BJ (cell line): ENCODE measurements around the gene ZNF862. TPM values are rescaled to one million over a fixed set of nuclear protein-coding genes. Genes with fewer than 3 reads are reported as not detected.

Source experiments
- CTCF ChIA-PET: fragments of 350-600 bp; formaldehyde crosslinking; extraction: SDS; loops from one replicate; lab custom pipeline; 2021; ENCODE audit warnings: antibody characterized with exemption, inconsistent platforms; lab: Yijun Ruan, JAX
- POLR2A ChIA-PET: fragments of 300-600 bp; sonication (Branson Sonifier 250); formaldehyde crosslinking; extraction: SDS; loops from one replicate; lab custom pipeline; 2021; ENCODE audit warnings: antibody characterized with exemption; lab: Charles Lee
- DNase-seq: peaks from one replicate; pipeline ENCODE4 v3.0.0-alpha.2; 2011; ENCODE audit warnings: low read depth
- H3K27me3 ChIP-seq: 2 replicates; pipeline ENCODE4 v1.6.0; 2011; ENCODE audit warnings: low read length; ENCODE audit not compliant: control insufficient read depth, insufficient read depth
- H3K36me3 ChIP-seq: 2 replicates; pipeline ENCODE4 v1.5.1; 2011; ENCODE audit warnings: low read length; ENCODE audit not compliant: control insufficient read depth, insufficient read depth
- H3K4me3 ChIP-seq: 2 replicates; pipeline ENCODE4 v1.5.1; 2011; ENCODE audit warnings: low read depth, mild to moderate bottlenecking, control low read depth, low read length
- polyA plus RNA-seq: library from polyadenylated mRNA; depleted of rRNA; stranded (reverse); fragments of >200 nt; gene quantifications from 2 replicates; pipeline ENCODE4 v1.2.3, GENCODE V29; 2011
- TF ChIP-seq, protein P1 (sequence below): IDR thresholded peaks from 2 replicates; pipeline ENCODE4 v1.5.1; 2011; ENCODE audit warnings: low read depth, mild to moderate bottlenecking, control low read depth, inconsistent platforms, low read length, moderate library complexity; ENCODE audit not compliant: insufficient read depth

The ZNF862 gene
- polyA plus RNA-seq, 1 experiment = 20.4 TPM

DNA sequence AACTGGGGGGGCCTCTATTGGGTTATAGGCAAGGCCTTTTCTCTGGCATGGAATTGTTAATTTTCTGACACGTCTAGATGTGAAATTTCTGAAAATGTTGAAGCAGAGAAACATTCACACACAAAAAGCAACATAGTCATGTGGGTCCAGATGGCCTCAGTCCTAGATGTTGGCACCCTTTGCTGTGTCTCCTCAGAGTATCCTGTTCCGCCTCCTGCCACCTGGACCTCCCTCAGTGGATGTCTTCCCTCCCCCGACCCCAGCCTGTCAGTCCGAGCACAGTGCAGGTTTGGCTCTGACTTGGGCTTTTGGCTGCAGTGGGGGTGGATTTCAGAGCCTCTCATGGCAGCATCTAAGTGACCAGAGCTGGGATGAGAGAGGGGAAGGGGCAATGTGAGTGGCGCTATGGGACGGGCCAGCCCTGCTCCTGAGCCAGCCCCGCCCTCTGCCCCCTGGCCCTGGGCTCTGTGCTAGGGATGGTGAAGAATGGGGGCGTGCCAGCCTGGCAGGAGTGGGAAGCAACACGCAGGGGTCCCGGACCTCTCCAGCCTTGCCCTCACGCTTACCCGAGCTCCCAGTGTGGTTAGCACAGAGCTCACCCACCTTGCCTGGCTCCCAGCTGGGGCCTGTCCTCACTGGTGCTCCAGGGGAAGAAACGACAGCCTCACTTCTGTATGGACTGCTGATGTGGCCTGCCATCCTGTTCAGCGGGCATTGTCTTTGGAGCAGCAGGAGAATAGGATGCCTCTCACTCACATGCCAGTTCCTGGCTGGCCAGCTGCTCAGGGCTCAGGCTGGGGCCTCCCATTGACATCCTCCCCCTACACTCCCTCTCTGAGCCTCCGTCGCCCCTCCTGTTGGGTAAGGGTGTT, 41.8 kb downstream of the ZNF862 start:
- Histone ChIP-seq H3K4me3 (no peak overlapping the region), H3K27me3 (no peaks in the 10 kb centered on the region), H3K36me3 (no peaks in the 10 kb centered on the region)
- CTCF ChIA-PET = no interaction called here
- POLR2A ChIA-PET = no interaction called here
- no peak for DNase-seq
- TF ChIP-seq, protein P1, sequence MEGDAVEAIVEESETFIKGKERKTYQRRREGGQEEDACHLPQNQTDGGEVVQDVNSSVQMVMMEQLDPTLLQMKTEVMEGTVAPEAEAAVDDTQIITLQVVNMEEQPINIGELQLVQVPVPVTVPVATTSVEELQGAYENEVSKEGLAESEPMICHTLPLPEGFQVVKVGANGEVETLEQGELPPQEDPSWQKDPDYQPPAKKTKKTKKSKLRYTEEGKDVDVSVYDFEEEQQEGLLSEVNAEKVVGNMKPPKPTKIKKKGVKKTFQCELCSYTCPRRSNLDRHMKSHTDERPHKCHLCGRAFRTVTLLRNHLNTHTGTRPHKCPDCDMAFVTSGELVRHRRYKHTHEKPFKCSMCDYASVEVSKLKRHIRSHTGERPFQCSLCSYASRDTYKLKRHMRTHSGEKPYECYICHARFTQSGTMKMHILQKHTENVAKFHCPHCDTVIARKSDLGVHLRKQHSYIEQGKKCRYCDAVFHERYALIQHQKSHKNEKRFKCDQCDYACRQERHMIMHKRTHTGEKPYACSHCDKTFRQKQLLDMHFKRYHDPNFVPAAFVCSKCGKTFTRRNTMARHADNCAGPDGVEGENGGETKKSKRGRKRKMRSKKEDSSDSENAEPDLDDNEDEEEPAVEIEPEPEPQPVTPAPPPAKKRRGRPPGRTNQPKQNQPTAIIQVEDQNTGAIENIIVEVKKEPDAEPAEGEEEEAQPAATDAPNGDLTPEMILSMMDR = no peak

DNA sequence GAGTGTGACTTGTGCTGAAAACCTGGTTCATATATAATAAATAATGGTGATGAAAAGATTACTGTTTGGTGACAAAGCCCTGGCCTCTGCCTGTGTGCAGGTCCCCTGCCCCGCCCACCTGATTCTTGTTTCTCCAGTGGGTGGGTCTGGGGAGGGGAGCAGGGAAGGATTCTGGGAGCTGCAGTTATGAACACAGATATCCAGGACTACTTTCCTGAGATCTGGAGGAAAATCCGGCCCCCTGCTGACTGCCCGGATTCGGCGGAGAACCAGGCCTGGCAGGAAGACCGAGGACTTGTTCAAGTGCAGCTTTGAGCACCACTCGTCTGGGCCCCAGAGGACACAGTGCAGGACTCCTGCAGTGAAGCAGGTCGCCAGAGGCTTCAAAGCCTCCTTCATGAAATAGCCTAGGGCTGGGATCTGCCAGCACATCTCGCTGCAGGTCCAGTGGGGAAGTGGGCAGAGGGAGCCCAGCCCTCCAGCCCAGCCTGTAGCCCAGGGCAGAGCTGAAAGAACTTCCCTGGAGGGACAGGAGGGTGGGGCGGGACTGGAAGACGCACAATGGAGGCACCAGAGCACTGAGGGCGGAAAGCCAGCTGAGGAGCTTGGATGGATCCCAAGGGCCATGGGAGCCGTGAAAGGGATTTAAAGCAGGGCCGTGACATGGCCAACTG, 42.6 kb downstream of the ZNF862 start:
- H3K36me3 ChIP-seq = no peaks in the 10 kb centered on the region
- no peaks in the 10 kb centered on the region for H3K27me3 ChIP-seq
- TF ChIP-seq, protein P1 = no peak
- CTCF ChIA-PET = no interaction called here
- no peak overlapping the region for H3K4me3 ChIP-seq
- no peak for DNase-seq
- POLR2A ChIA-PET = no interaction called here

DNA sequence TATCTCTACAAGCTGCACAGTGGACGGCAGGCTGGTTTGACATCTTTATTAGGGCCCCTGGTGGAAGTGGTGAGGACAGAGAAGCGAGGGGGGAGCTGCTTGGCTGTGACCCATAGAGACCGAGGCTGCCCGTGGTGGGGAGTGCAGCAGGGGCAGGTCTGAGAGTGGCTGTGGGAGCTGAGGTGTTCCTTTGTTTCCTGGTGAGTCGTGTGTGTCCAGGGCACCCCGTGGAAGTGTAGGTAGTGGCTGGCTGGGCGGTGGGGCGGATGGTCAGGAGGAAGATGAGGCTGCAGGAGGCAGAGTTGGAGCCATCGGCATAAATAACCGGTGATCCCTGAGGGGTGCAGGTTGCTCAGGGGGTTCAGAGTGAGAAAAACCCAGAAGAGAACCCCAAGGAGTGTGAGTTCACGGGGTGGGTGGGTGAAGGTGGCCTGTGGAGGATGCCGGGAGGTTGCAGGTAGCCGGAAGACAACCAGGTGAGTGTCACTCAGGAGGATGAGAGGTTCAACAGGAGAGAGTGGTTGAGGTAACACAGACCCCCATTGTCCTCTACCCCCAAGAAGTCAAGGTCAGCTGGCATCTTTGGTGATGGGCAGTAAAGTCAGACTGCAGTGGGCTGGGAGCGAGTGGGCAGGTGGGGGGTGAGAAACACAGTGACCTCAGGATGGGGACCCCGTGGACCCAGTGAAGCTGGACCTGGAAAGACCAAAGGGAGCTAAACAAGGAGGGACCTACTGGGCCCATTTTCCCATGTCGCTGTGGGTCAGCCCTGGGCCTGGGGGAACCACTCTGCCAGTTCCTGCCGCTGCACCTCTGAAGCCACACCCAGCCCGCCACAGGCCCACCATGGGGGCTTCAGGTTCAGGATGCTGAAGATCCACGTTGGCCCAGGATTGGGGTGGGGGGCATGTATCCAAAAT, 43.4 kb downstream of the ZNF862 start:
- TF ChIP-seq, protein P1 = no peak
- DNase-seq = no peak
- ChIA-PET CTCF (no interaction called here), POLR2A (no interaction called here)
- Histone ChIP-seq H3K4me3 (no peak overlapping the region), H3K27me3 (no peaks in the 10 kb centered on the region), H3K36me3 (no peaks in the 10 kb centered on the region)

DNA sequence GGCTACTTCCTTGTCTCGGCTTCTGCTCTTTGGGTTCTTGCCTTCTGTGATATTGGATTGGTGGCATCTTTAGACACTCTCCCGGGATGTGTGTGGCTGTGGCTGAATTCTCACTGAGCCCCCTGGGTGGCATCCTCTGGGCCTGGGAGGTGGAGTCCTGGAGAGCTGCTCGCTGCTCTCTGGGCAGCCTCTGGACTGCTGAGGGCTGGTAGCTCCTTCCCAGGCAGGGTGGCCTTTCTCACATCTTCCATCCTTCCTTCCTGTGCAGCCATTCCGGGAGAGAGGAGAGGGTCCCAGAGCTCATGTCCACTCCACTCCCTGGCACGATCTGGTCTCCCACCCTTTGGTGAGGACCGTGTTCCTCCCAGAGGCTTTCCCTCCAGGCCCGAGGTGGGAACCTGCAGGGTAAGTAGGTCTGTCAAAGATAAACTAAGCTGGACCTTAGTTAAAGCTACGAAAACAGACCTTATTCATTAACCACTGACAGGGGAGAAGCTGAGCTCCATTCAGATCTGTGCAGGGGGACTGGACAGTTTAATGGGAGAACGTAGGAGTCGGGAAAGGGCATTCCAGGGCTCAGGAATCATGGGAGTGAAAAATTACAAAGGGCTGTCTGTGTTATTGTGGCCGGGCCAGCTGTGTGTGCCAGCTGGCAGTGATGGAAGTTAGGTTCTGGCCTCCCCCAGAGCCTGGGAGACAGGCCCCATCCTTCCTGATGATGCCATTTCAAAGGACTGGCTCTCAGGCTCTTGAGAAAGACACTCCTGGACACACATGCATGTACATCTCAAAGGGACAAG, 44.3 kb downstream of the ZNF862 start:
- Histone ChIP-seq H3K27me3 (no peaks in the 10 kb centered on the region), H3K4me3 (no peak overlapping the region), H3K36me3 (no peaks in the 10 kb centered on the region)
- CTCF ChIA-PET = no interaction called here
- TF ChIP-seq, protein P1 = no peak
- DNase-seq = no peak
- POLR2A ChIA-PET = no interaction called here
